AG04450 (cell line): ENCODE data around the gene PDGFD. TPM values are rescaled to one million over a fixed set of nuclear protein-coding genes. Genes with fewer than 3 reads are reported as not detected.

Experiments
- CTCF ChIA-PET: fragments of 300-600, 350-600 bp; formaldehyde crosslinking; extraction: SDS; loops from one replicate; lab custom pipeline; 2022; ENCODE audit warnings: antibody characterized with exemption, inconsistent platforms; lab: Charles Lee
- POLR2A ChIA-PET: fragments of 350-600 bp; formaldehyde crosslinking; extraction: SDS; loops from one replicate; lab custom pipeline; 2021; ENCODE audit warnings: antibody characterized with exemption, inconsistent platforms; lab: Yijun Ruan, JAX
- DNase-seq: peaks from one replicate; pipeline ENCODE4 v3.0.0-alpha.2; 2011; ENCODE audit warnings: low read depth, low spot score
- H3K27ac ChIP-seq: one replicate; pipeline ENCODE4 v1.5.1; 2012; ENCODE audit warnings: low read depth, low read length, control low read depth
- H3K27me3 ChIP-seq: one replicate; pipeline ENCODE4 v1.6.0; 2012; ENCODE audit warnings: low read length; ENCODE audit not compliant: control insufficient read depth, insufficient read depth
- H3K4me3 ChIP-seq: 2 replicates; pipeline ENCODE4 v1.5.1; 2011; ENCODE audit warnings: mild to moderate bottlenecking, low read depth, low read length, control low read depth
- H3K9me3 ChIP-seq: 2 replicates; pipeline ENCODE4 v1.5.1; 2012; ENCODE audit warnings: low read length; ENCODE audit not compliant: control insufficient read depth, insufficient read depth
- CTCF ChIP-seq: IDR thresholded peaks from 2 replicates; pipeline ENCODE4 v1.5.1; 2011; ENCODE audit warnings: low read depth, low read length, control low read depth, inconsistent platforms
- polyA plus RNA-seq: library from polyadenylated mRNA; depleted of rRNA; stranded (reverse); fragments of >200 nt; gene quantifications from 2 replicates; pipeline ENCODE4 v1.2.3, GENCODE V29; 2011

The PDGFD gene
- polyA plus RNA-seq, 1 experiment, result 58.1 TPM

- no peak for DNase-seq
- CTCF ChIA-PET, result no interaction called here
- no peak overlapping the region for H3K27ac ChIP-seq
- no peak for TF ChIP-seq CTCF
- H3K9me3 ChIP-seq, result no peaks in the 10 kb centered on the region; the same call in 1 of the 2 replicates
- H3K4me3 ChIP-seq, result no peak overlapping the region
- POLR2A ChIA-PET, result no interaction called here
- H3K27me3 ChIP-seq, result no peaks in the 10 kb centered on the region
Measured at GRCh38 chr11:103893371-103893770, 270.6 kb downstream of the PDGFD start.

- Histone ChIP-seq H3K9me3 (no peaks in the 10 kb centered on the region; the same call in 1 of the 2 replicates), H3K27me3 (no peaks in the 10 kb centered on the region), H3K27ac (no peak overlapping the region), H3K4me3 (no peak overlapping the region)
- POLR2A ChIA-PET, result no interaction called here
- DNase-seq, result no peak
- CTCF ChIA-PET, result no interaction called here
- TF ChIP-seq CTCF, result no peak
Measured at GRCh38 chr11:103892603-103893002, 271.3 kb downstream of the PDGFD start.

GRCh38 chr11:103890654-103891053 lies 273.3 kb downstream of the PDGFD start:
- no peak overlapping the region for H3K27ac ChIP-seq
- CTCF ChIA-PET, result no interaction called here
- H3K4me3 ChIP-seq, result no peak overlapping the region
- POLR2A ChIA-PET, result no interaction called here
- H3K27me3 ChIP-seq, result no peaks in the 10 kb centered on the region
- no peaks in the 10 kb centered on the region; the same call in 1 of the 2 replicates for H3K9me3 ChIP-seq
- TF ChIP-seq CTCF, result no peak
- no peak for DNase-seq

GRCh38 chr11:103889679-103890078 lies 274.3 kb downstream of the PDGFD start:
- no peak for DNase-seq
- Histone ChIP-seq H3K4me3 (no peak overlapping the region), H3K27ac (no peak overlapping the region), H3K9me3 (no peaks in the 10 kb centered on the region; the same call in 1 of the 2 replicates), H3K27me3 (no peaks in the 10 kb centered on the region)
- TF ChIP-seq CTCF, result no peak
- CTCF ChIA-PET, result no interaction called here
- POLR2A ChIA-PET, result no interaction called here

GRCh38 chr11:103888541-103888951 lies 275.4 kb downstream of the PDGFD start:
- ChIA-PET POLR2A (no interaction called here), CTCF (no interaction called here)
- no peak for DNase-seq
- no peaks in the 10 kb centered on the region; the same call in 1 of the 2 replicates for H3K9me3 ChIP-seq
- TF ChIP-seq CTCF, result no peak
- H3K27me3 ChIP-seq, result no peaks in the 10 kb centered on the region
- H3K4me3 ChIP-seq, result no peak overlapping the region
- H3K27ac ChIP-seq, result no peak overlapping the region
